Umbilical cord (tissue), 2 donors: ENCODE data around the gene MMP13. TPM values are rescaled to one million over a fixed set of nuclear protein-coding genes. Genes with fewer than 3 reads are reported as not detected.

Experiments used
- DNase-seq: peaks from one replicate; pipeline ENCODE4 v3.0.0-alpha.2; 2015; ENCODE audit warnings: low spot score
- total RNA-seq: library from RNA; depleted of rRNA; stranded (reverse); fragments of >200 nt; gene quantifications from one replicate; pipeline ENCODE4 v1.2.3, GENCODE V29; 2014; ENCODE audit warnings: low replicate concordance; ENCODE audit not compliant: insufficient read depth

The MMP13 gene
- total RNA-seq, 1 donor from 2014 or later: not detected

- DNase-seq: no peak
Measured at GRCh38 chr11:102900346-102900745, 55.2 kb downstream of the MMP13 start.

Other genes with a start within 250 kb of the MMP13 start
- gene MMP27, start 250.0 kb downstream of the MMP13 start, total RNA-seq: not detected
- 1.4 TPM for gene MMP8, start 230.8 kb downstream of the MMP13 start, total RNA-seq
- 26.0 TPM for gene MMP10, start 175.1 kb downstream of the MMP13 start, total RNA-seq
- not detected for gene MMP1, start 157.6 kb downstream of the MMP13 start, total RNA-seq
- 0.72 TPM for gene MMP3, start 112.1 kb downstream of the MMP13 start, total RNA-seq
- 1.4 TPM for gene MMP12, start 80.8 kb downstream of the MMP13 start, total RNA-seq
- gene DCUN1D5, start 136.4 kb upstream of the MMP13 start, total RNA-seq: 41.2 TPM
- 53.4 TPM for gene DYNC2H1, start 153.7 kb upstream of the MMP13 start, total RNA-seq